ENCODE results near the gene NLGN3.

NLGN3 gene

GRCh38 chrX:71118032-71118984, 26.3 kb upstream of the NLGN3 start, which contains the start of gene MED12:
Gene MED12 (plus strand): TSS chrX:71118596. CDS start chrX:71118755, 159 bp downstream.
- DNase-seq (ENCODE audit: low read depth in 2 of 2) = peak; percentile 42 to 77

DNA sequence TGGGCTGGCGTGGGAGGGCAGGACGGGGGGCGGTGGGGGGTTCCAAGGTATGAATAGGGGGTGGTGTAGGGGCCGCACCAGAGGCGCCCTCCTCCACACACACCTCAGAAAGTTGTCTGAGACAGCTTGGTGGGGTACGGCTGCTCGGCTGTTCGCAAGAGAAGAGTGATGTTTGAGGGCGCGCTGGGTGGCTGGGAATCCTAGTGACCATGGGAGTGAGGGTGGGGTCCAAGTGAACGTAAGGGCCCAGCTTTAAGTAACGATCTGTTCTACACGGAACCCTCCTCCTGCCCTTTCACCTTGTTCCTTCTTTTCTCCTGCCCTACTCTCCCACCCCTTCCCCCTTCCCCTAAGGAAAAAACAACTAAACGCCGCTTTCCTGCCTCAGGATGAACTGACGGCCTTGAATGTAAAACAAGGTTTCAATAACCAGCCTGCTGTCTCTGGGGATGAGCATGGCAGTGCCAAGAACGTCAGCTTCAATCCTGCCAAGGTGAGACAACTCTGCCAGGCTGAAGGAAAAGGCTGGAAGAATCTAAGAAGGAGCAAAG, 25.6 kb upstream of the NLGN3 start:
- no peak for DNase-seq (ENCODE audit: low read depth in 2 of 2)

DNA sequence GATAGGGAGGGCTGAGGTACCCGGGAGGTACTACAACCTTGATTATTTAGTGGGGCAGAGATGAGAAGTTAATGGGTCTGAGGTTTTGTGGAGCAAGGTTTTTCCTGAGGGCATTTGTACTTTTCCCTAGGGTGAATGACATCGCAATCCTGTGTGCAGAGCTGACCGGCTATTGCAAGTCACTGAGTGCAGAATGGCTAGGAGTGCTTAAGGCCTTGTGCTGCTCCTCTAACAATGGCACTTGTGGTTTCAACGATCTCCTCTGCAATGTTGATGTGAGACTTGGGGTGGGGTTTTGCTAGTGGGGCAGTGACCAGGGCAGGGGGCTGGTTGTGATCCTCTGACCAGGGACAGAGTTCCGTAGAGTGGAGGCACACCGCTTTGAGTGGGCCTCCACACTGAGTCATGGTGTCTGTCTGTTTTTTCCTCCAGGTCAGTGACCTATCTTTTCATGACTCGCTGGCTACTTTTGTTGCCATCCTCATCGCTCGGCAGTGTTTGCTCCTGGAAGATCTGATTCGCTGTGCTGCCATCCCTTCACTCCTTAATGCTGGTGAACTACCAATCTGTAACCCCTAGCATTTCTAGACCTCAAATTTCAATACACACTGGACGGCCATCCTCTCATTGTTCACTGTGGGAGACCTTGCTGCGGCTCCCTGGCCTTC, 16.3 kb upstream of the NLGN3 start:
- DNase-seq (ENCODE audit: low read depth in 2 of 2) = no peak

DNA sequence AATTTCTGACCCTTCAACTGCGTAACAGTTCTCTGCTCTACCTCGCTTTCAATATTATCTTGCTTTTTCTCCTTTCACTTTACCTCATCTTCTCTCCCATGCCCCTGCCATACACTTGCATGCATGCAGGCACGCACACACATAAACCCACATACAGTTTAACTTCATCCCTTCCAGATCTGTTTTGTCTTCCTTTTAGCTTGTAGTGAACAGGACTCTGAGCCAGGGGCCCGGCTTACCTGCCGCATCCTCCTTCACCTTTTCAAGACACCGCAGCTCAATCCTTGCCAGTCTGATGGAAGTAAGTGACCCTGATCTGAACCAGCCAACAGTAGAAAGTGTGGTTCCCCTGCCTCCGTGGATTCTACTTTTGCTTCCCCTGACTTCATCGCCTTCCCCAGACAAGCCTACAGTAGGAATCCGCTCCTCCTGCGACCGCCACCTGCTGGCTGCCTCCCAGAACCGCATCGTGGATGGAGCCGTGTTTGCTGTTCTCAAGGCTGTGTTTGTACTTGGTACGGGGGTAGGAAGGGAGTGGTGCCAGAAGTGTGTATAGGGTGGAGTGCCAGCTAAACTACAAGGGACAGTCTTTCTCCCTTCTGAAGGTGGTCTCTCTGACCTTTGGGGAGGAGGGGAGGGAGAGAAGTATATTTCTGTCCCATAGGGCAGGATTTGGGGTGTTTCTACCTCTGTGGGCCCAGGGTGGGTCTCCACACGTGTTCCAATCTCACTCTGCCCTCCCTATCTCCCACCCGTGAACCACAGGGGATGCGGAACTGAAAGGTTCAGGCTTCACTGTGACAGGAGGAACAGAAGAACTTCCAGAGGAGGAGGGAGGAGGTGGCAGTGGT, 15.5 kb upstream of the NLGN3 start:
- DNase-seq (ENCODE audit: low read depth in 2 of 2) = peak; percentile 46 to 48

DNA sequence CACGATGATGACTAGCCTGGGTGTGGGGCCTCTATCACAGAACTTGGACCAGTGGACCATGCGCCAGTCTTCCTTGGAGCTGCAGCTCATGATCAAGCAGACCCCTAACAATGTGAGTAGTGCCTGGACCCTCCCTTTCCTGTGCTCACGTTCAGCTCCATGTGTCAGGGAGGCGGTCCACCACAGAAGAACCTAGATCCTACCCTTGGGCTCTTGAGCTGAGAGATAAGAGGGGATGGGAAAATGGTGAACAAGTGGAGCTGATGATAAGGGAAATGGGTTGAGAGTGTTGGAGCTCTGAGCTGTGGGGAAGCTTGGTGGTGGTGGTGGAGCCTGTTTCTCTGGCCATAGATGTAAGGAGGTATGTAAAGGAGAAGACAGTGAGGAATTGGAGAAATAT, 13.1 kb upstream of the NLGN3 start:
- DNase-seq (ENCODE audit: low read depth in 2 of 2) = no peak

DNA sequence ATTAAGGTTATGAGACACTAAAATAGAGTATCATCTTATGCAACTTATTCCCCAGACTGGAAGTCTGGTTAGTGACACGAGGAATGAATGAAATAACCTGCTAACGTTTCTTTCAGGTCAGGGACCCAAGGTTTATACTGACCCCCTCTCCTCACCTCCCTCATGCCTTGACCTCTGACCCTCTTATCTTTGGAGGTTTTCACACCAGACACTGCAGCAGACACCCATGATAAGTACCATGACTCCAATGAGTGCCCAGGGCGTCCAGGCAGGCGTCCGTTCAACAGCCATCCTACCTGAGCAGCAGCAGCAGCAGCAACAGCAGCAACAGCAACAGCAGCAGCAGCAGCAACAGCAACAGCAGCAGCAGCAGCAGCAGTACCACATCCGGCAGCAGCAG, 4.2 kb upstream of the NLGN3 start:
- no peak for DNase-seq (ENCODE audit: low read depth in 2 of 2)

GRCh38 chrX:71143508-71143907, 1.1 kb upstream of the NLGN3 start:
- DNase-seq (ENCODE audit: low read depth in 2 of 2) = no peak

GRCh38 chrX:71147496-71148277, 3.0 kb downstream of the NLGN3 start:
- DNase-seq (ENCODE audit: low read depth in 2 of 2) = no peak

DNA sequence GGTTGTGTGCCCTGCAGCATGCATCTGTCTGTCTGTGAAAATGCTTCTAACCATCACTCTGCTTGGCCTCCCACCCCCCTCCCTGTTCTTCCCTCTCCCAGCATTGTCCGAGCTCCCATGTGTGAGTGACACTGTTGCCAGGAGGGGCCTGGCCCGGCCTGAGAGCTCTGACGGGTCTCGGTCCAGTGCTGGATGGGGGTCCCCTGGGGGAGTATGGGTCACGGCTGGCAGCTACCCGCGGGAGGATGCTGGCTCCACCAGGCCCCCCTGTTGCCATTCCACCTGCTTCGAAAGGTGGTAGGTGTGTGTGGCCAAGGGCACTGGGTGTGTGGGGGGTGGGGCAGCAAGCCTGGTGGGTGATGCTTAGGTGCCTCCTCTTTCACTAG, 3.6 kb downstream of the NLGN3 start:
- no peak for DNase-seq (ENCODE audit: low read depth in 2 of 2)

- no peak for DNase-seq (ENCODE audit: low read depth in 2 of 2)
Observed at GRCh38 chrX:71151366-71151765, 6.7 kb downstream of the NLGN3 start.

DNA sequence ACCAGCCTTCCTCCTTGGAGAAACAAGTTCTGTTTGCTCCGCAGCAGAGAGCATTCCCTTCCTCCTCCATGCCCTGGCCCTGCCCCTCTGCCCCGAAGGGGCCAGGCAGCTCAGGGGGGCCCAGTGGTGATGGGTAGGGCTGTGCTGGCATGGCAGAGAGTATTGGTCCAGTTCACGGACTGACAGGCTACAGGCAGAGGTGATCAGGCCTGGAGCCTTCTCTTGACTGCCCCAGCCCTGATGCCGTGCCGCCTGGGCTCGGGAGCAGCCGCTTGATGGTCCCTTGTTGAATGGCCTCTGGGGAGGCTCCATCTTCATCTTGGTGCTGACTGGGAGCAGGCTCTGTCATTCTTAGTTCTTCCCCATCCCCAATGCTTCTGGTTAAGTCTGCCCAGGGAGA, 9.6 kb downstream of the NLGN3 start:
- DNase-seq (ENCODE audit: low read depth in 2 of 2) = no peak

- DNase-seq (ENCODE audit: low read depth in 2 of 2) = no peak
Observed at GRCh38 chrX:71154641-71155040, 10.0 kb downstream of the NLGN3 start.

DNA sequence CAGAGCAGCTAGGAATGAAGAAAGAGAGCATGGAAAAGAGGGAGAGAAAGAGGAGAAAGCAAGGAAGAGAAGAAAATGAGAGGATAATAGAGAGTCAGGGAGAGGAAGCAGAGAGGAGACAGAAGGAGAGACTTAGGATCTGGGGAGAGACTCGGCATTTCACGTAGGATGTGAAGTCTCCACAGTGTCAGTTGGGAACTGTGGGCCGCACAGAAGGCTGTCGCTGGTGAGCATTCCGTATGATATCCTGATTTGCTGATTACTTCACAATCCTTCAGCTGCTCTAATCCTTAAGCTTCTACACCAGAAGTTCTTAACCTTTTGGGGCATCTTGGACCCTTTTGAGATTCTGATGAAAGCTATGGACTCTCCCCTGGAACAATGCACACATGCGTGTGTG, 14.0 kb downstream of the NLGN3 start:
- no peak for DNase-seq (ENCODE audit: low read depth in 2 of 2)

GRCh38 chrX:71159335-71159734, 14.7 kb downstream of the NLGN3 start:
- no peak for DNase-seq (ENCODE audit: low read depth in 2 of 2)

DNA sequence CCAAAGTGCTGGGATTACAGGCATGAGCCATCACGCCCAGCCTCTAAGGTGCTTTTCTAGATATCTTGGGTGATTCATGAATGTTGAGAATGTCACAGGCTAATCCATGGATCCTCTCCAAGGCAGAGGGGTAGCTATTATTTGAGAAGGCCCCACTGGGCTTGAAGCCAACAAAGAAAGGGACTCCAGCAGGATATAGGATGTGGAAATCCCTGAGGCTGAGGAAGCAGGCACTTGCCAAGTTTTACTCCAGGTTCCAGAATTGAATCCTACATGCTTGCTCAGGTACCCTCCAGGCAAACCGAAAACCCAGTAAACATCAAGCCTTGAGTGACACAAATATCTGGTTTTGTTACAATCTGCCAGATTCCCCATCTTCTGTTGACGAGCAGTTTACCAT, 15.8 kb downstream of the NLGN3 start:
- DNase-seq (ENCODE audit: low read depth in 2 of 2) = no peak

DNA sequence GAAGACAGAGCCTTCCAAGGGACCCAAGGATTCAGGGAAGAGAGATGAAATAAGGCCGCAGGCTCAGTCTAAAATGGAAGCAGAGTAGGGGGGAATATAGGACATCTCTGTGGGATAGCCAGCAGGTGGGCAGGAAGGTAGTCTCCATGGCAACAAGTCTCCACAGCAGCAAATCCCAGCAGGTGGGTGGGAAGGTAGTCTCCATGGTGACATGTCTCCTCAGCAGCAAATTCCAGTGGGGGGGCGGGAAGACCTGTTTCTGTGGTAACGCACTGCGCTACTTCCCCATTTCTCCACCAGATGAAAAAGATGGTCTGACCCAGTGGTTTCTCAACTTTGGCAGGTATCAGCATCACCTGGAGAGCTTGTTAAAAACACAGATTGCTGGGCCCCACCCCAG, 18.3 kb downstream of the NLGN3 start:
- no peak for DNase-seq (ENCODE audit: low read depth in 2 of 2)

- no peak for DNase-seq (ENCODE audit: low read depth in 2 of 2)
Observed at GRCh38 chrX:71164071-71164470, 19.4 kb downstream of the NLGN3 start.

- no peak for DNase-seq (ENCODE audit: low read depth in 2 of 2)
Observed at GRCh38 chrX:71166461-71166860, 21.8 kb downstream of the NLGN3 start.

GRCh38 chrX:71167031-71167781, 22.6 kb downstream of the NLGN3 start:
- DNase-seq (ENCODE audit: low read depth in 2 of 2) = no peak

DNA sequence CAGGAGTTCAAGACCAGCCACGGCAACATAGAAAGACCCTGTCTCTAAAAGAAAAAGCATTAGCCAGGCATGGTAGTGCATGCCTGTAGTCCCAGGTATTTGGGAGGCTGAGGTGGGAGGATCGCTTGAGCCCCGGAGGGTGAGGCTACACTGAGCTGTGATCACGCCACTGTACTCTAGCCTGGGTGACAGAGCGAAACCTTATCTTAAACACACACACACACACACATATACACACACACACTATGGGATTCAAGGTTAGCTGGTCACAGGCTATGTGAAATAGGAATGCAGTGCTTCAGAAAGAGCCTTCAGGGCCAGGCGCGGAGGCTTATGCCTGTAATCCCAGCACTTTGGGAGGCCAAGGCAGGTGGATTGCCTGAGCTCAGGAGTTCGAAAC, 23.5 kb downstream of the NLGN3 start:
- DNase-seq (ENCODE audit: low read depth in 2 of 2) = no peak
